Right lobe of liver (tissue), 4 donors: ENCODE measurements around the gene PLPPR5.

Source experiments
- POLR2A ChIP-seq: fragments of 450-650 bp; IDR thresholded peaks from one replicate; pipeline ENCODE4 v1.6.1; 2017; ENCODE audit warnings: antibody characterized with exemption, mild to moderate bottlenecking
- TF ChIP-seq, protein P1 (sequence below), 4 donors: fragments of 200-600 bp in 3 of 4; fragments of 450-650 bp in 1 of 4; IDR thresholded peaks; one replicate each; pipeline versions ENCODE4 v1.5.1 to v1.8.0; 2016 to 2022; ENCODE audit warnings: antibody characterized with exemption in 4 of 4, mild to moderate bottlenecking in 2 of 4
- donor health status: DM: no; HTN: no; CAD: no.
- donor health status: DM: no; HTN: no; CAD: no.
- donor health status: DM: no; HTN: yes; CAD: no.

DNA sequence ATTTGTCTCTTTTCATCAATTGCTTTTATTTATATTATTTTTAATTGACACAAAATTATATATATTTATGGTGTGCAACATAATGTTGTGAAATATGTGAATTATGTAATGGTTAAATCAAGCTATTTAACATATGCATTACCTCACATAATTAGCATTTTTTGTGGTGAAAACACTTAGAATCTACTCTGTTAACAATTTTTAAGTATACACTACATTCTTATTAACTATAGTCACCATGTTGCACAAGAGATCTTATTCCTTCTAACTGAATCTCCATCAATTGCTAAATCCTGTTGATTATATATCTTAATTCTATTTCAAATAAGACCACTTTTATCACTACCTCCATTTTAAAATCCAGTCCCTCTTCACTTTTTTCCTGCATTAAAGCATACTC, 42.5 kb downstream of the PLPPR5 start:
- TF ChIP-seq, protein P1, sequence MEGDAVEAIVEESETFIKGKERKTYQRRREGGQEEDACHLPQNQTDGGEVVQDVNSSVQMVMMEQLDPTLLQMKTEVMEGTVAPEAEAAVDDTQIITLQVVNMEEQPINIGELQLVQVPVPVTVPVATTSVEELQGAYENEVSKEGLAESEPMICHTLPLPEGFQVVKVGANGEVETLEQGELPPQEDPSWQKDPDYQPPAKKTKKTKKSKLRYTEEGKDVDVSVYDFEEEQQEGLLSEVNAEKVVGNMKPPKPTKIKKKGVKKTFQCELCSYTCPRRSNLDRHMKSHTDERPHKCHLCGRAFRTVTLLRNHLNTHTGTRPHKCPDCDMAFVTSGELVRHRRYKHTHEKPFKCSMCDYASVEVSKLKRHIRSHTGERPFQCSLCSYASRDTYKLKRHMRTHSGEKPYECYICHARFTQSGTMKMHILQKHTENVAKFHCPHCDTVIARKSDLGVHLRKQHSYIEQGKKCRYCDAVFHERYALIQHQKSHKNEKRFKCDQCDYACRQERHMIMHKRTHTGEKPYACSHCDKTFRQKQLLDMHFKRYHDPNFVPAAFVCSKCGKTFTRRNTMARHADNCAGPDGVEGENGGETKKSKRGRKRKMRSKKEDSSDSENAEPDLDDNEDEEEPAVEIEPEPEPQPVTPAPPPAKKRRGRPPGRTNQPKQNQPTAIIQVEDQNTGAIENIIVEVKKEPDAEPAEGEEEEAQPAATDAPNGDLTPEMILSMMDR (IDR thresholded peaks at IDR 0.05): no peak
- no peak for TF ChIP-seq POLR2A
